Measurements from ENCODE around the gene CFAP97D1. TPM values are rescaled to one million over a fixed set of nuclear protein-coding genes. Genes with fewer than 3 reads are reported as not detected.

CFAP97D1 gene
- total and polyA plus RNA-seq, 2 experiments from 2014 or later = 0.10 TPM; not detected in 1

GRCh38 chr17:43832976-43833829 is 53.0 kb downstream of the CFAP97D1 start, which contains the start of gene MPP3:
MPP3 (minus strand) TSS chr17:43833146; CDS start chr17:43831906, 1,240 bp downstream.
- H3K4me1 ChIP-seq (ENCODE audit: insufficient read depth) = peaks cover 7% of the 10 kb centered on the region
- 5% methylated on average over 21 of the region's 87 CpGs for WGBS (ENCODE audit: low lambda C conversion rate, missing lambda C conversion rate)
- H3K27me3 ChIP-seq = no peaks in the 10 kb centered on the region
- DNase-seq (ENCODE audit: low spot score) = peak; percentile 92
- H2AFZ ChIP-seq = peak within 1 kb of the TSS; percentile 98
- H3K9me2 ChIP-seq (replicated peaks; ENCODE audit: insufficient read depth) = no peaks in the 10 kb centered on the region
- H3K9me3 ChIP-seq (ENCODE audit: low read depth) = no peaks in the 10 kb centered on the region
- no peaks in the 10 kb centered on the region for H3K79me2 ChIP-seq
- peak within 1 kb of the TSS; percentile 91 for H3K4me3 ChIP-seq
- no peaks in the 10 kb centered on the region for H4K20me1 ChIP-seq (ENCODE audit: insufficient read depth, poor library complexity, severe bottlenecking)
- H3K27ac ChIP-seq = peak within 1 kb of the TSS; percentile 69
- no peaks in the 10 kb centered on the region for H3K36me3 ChIP-seq (replicated peaks; ENCODE audit: insufficient read depth, low read depth)
- peak within 1 kb of the TSS; percentile 99 for H3K4me2 ChIP-seq
- no peak for TF ChIP-seq EZH2 (IDR thresholded peaks at IDR 0.05; ENCODE audit: borderline replicate concordance)
- TF ChIP-seq EZH2phosphoT487 (IDR thresholded peaks at IDR 0.05; ENCODE audit: low read depth, severe bottlenecking, unreplicated experiment) = no peak
- TF ChIP-seq CTCF (IDR thresholded peaks at IDR 0.05; ENCODE audit: poor library complexity) = no peak

DNA sequence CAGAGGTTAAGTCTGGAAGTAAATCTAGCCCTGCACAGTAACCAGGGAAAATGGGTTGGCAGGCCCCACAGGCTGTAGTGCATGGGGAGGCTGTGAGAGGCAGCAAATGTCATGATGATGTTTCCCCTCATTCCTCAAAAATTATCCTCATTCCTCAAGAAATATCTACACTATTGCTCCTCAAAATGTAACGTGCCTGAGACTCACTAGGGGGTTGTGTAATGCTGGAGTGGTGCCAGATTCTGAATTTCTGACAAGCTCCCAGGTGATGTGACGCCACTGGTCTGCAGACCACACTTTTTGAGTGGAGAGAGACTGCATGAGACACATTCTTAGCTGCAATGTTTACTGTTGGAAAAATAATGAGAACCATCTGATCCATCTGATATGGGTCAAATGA is 53.9 kb downstream of the CFAP97D1 start:
- TF ChIP-seq CTCF (IDR thresholded peaks at IDR 0.05; ENCODE audit: poor library complexity) (no peak), EZH2phosphoT487 (IDR thresholded peaks at IDR 0.05; ENCODE audit: low read depth, severe bottlenecking, unreplicated experiment) (no peak), EZH2 (IDR thresholded peaks at IDR 0.05; ENCODE audit: borderline replicate concordance) (no peak)
- Histone ChIP-seq H4K20me1 (ENCODE audit: insufficient read depth, poor library complexity, severe bottlenecking) (no peaks in the 10 kb centered on the region), H3K9me2 (replicated peaks; ENCODE audit: insufficient read depth) (no peaks in the 10 kb centered on the region), H3K27ac (no peak overlapping the region), H3K27me3 (no peaks in the 10 kb centered on the region), H3K79me2 (no peaks in the 10 kb centered on the region), H3K4me3 (no peak overlapping the region), H3K4me1 (ENCODE audit: insufficient read depth) (peaks cover 7% of the 10 kb centered on the region), H2AFZ (no peak overlapping the region), H3K9me3 (ENCODE audit: low read depth) (no peaks in the 10 kb centered on the region), H3K4me2 (peak overlapping the region; percentile 99), H3K36me3 (replicated peaks; ENCODE audit: insufficient read depth, low read depth) (no peaks in the 10 kb centered on the region)
- DNase-seq (ENCODE audit: low spot score) = no peak
- WGBS (ENCODE audit: low lambda C conversion rate, missing lambda C conversion rate) = 57% methylated on average over 2 of the region's 2 CpGs

Other genes starting within 250 kb of the CFAP97D1 start
- 10.7 and 12.8 TPM in 2 replicates for gene ETV4, start 234.1 kb upstream of the CFAP97D1 start, total RNA-seq
- 11.1 and 14.8 TPM in 2 replicates for gene ETV4, start 234.1 kb upstream of the CFAP97D1 start, polyA plus RNA-seq
- 0.64 and 0.90 TPM in 2 replicates for gene MEOX1, start 118.5 kb upstream of the CFAP97D1 start, total RNA-seq
- 0.32 and 0.33 TPM in 2 replicates for gene MEOX1, start 118.5 kb upstream of the CFAP97D1 start, polyA plus RNA-seq
- gene SOST, start 21.6 kb upstream of the CFAP97D1 start, total RNA-seq = not detected in 2 replicates
- not detected in 2 replicates for gene SOST, start 21.6 kb upstream of the CFAP97D1 start, polyA plus RNA-seq
- 76.8 and 79.3 TPM in 2 replicates for gene DUSP3, start 1.5 kb upstream of the CFAP97D1 start, total RNA-seq
- gene DUSP3, start 1.5 kb upstream of the CFAP97D1 start, polyA plus RNA-seq = 65.5 and 73.8 TPM in 2 replicates
- 2.1 and 3.2 TPM in 2 replicates for gene MPP3, start 52.7 kb downstream of the CFAP97D1 start, total RNA-seq
- gene MPP3, start 52.7 kb downstream of the CFAP97D1 start, polyA plus RNA-seq = 5.1 and 10.9 TPM in 2 replicates
- gene CD300LG, start 66.7 kb downstream of the CFAP97D1 start, total RNA-seq = not detected in 2 replicates
- gene CD300LG, start 66.7 kb downstream of the CFAP97D1 start, polyA plus RNA-seq = not detected in 2 replicates
- gene MPP2, start 127.1 kb downstream of the CFAP97D1 start, total RNA-seq = 1.3 and 4.1 TPM in 2 replicates
- gene MPP2, start 127.1 kb downstream of the CFAP97D1 start, polyA plus RNA-seq = 1.1 and 1.4 TPM in 2 replicates
- not detected in 2 replicates for gene PPY, start 162.0 kb downstream of the CFAP97D1 start, total RNA-seq
- not detected in 2 replicates for gene PPY, start 162.0 kb downstream of the CFAP97D1 start, polyA plus RNA-seq
- 3.2 TPM in 1 of 2 replicates, not detected in the other for gene PYY, start 173.5 kb downstream of the CFAP97D1 start, total RNA-seq
- 0.28 and 16.9 TPM in 2 replicates for gene PYY, start 173.5 kb downstream of the CFAP97D1 start, polyA plus RNA-seq
- gene NAGS, start 224.2 kb downstream of the CFAP97D1 start, total RNA-seq = 11.2 and 14.0 TPM in 2 replicates
- 8.0 and 14.4 TPM in 2 replicates for gene NAGS, start 224.2 kb downstream of the CFAP97D1 start, polyA plus RNA-seq
- gene TMEM101, start 234.5 kb downstream of the CFAP97D1 start, total RNA-seq = 41.0 and 43.3 TPM in 2 replicates
- 27.8 and 33.4 TPM in 2 replicates for gene TMEM101, start 234.5 kb downstream of the CFAP97D1 start, polyA plus RNA-seq